Adrenal gland (tissue), 5 donors: Measurements from ENCODE around the gene SLC9A5.

Source experiments
- POLR2A ChIP-seq, 2 donors: fragments of 450-650 bp; IDR thresholded peaks; one replicate each; pipeline ENCODE4 v1.6.1; 2017; ENCODE audit warnings: antibody characterized with exemption in 2 of 2, mild to moderate bottlenecking in 2 of 2, moderate library complexity in 1 of 2
- TF ChIP-seq, protein P1 (sequence below), 6 experiments: fragments of 450-650 bp in 4 of 6; fragments of 200-600 bp in 2 of 6; sonication (generic) in 1 of 6; IDR thresholded peaks; 1 replicate in 5 of 6; 2 replicates in 1 of 6; pipeline versions ENCODE4 v1.5.1 to v1.8.0; 2016 to 2021; ENCODE audit warnings: antibody characterized with exemption in 6 of 6, mild to moderate bottlenecking in 2 of 6, moderate library complexity in 1 of 6
- donor health status: DM: no; HTN: no; CAD: no.

DNA sequence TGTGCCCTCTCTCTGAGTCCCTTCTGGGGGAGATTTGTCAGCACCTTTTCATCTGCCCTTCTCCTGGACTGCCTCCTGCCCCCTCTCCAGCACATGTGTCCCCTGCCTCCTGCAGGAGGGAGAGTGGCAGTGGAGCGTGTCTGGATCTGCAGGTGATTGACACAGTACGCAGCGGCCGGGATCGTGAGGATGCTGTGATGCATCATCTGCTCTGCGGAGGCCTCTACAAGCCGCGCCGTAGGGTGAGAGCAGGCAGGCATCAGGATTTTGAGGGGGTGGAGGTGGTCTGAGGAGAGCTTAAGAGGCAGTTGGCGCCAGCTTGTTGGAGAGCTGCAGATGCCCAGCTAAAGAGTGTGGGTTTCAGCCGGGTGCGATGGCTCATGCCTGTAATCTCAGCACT is 10.9 kb downstream of the SLC9A5 start:
- TF ChIP-seq, protein P1, sequence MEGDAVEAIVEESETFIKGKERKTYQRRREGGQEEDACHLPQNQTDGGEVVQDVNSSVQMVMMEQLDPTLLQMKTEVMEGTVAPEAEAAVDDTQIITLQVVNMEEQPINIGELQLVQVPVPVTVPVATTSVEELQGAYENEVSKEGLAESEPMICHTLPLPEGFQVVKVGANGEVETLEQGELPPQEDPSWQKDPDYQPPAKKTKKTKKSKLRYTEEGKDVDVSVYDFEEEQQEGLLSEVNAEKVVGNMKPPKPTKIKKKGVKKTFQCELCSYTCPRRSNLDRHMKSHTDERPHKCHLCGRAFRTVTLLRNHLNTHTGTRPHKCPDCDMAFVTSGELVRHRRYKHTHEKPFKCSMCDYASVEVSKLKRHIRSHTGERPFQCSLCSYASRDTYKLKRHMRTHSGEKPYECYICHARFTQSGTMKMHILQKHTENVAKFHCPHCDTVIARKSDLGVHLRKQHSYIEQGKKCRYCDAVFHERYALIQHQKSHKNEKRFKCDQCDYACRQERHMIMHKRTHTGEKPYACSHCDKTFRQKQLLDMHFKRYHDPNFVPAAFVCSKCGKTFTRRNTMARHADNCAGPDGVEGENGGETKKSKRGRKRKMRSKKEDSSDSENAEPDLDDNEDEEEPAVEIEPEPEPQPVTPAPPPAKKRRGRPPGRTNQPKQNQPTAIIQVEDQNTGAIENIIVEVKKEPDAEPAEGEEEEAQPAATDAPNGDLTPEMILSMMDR (IDR thresholded peaks at IDR 0.05): no peak
- TF ChIP-seq POLR2A (IDR thresholded peaks at IDR 0.05): no peak
